ENCODE measurements around the gene PAXX.

DNA sequence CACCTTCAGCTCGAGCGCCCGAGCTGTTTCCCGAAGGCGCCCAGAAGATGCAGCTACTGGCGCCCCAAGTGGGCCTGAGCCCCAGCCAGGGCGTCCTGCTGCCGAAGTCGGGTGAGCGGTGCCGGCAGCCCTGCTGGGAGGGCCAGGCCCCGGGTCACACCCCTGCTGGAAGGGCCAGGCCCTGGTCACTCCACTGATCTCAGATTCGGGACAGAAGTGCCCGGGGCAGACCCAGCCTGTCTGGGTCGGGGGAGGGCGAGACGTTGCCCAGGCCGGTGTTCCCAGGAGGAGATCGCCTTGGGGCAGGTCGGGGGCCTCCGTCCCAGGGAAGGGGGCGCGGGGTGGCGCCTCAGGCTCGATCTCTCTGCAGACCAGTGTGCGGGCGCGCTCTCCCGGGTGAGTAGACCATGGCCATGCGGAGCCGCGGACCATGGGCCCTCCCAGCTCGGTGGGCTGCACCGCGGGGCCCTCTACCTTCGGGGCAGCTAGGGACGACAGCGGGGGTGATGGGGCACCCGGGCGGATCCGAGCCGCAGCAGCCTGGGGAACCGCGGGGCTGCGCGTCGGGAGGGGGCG is 7.1 kb upstream of the PAXX start:
- TF ChIP-seq CTCF (IDR thresholded peaks at IDR 0.05) (no peak), POLR2A (IDR thresholded peaks at IDR 0.05) (no peak)

Measured in uterus (tissue), 2 donors.